CD14-positive monocyte (primary cell): Measurements from ENCODE around the gene FARP1. TPM values are rescaled to one million over a fixed set of nuclear protein-coding genes. Genes with fewer than 3 reads are reported as not detected.
A peak's percentile ranks its signal among the peaks of the same experiment; 100 is the strongest.

Experiments
- DNase-seq, 3 donors: peaks; one replicate each; pipeline ENCODE4 v3.0.0-alpha.2; 2011 to 2022
- H2AFZ ChIP-seq: 2 replicates; pipeline ENCODE4 v1.6.0; 2012; ENCODE audit warnings: mild to moderate bottlenecking, low read depth, low read length, inconsistent platforms; ENCODE audit not compliant: insufficient read depth, poor library complexity, severe bottlenecking
- H3K27ac ChIP-seq, 2 donors: 1 replicate in 1 of 2; 2 replicates in 1 of 2; pipeline ENCODE4 v1.5.1; 2012 to 2013; ENCODE audit warnings: low read length in 2 of 2, control low read depth in 1 of 2, inconsistent platforms in 1 of 2, low read depth in 1 of 2, mild to moderate bottlenecking in 1 of 2
- H3K27me3 ChIP-seq, 2 donors: one replicate each; pipeline versions ENCODE4 v1.6.0 to v1.6.1; 2011 to 2013; ENCODE audit warnings: low read length in 2 of 2; ENCODE audit not compliant: control insufficient read depth in 2 of 2, insufficient read depth in 2 of 2
- H3K36me3 ChIP-seq, 2 donors: replicated peaks in 1 of 2; 1 replicate in 1 of 2; 2 replicates in 1 of 2; pipeline versions ENCODE4 v1.5.1 to v1.6.1; 2012 to 2013; ENCODE audit warnings: low read length in 2 of 2, control low read depth in 1 of 2, inconsistent platforms in 1 of 2, mild to moderate bottlenecking in 1 of 2; ENCODE audit not compliant: insufficient read depth in 2 of 2, control insufficient read depth in 1 of 2
- H3K4me1 ChIP-seq, 2 donors: 1 replicate in 1 of 2; 2 replicates in 1 of 2; pipeline versions ENCODE4 v1.5.1 to v1.6.1; 2012 to 2013; ENCODE audit warnings: low read length in 2 of 2, control low read depth in 1 of 2, inconsistent platforms in 1 of 2, mild to moderate bottlenecking in 1 of 2, moderate library complexity in 1 of 2; ENCODE audit not compliant: insufficient read depth in 2 of 2, control insufficient read depth in 1 of 2
- H3K4me2 ChIP-seq: replicated peaks from 2 replicates; pipeline ENCODE3; 2012; ENCODE audit warnings: low read length, moderate library complexity, mild to moderate bottlenecking; ENCODE audit not compliant: poor library complexity, severe bottlenecking; ENCODE audit errors: extremely low read depth
- H3K4me3 ChIP-seq, 3 experiments: fragments of 200-600 bp in 1 of 3; sonication (generic) in 1 of 3; replicated peaks in 1 of 3; 1 replicate in 2 of 3; 2 replicates in 1 of 3; pipeline ENCODE4 v1.5.1; 2011 to 2013; ENCODE audit warnings: low read length in 3 of 3, mild to moderate bottlenecking in 3 of 3, control low read depth in 2 of 3, low read depth in 2 of 3, inconsistent platforms in 1 of 3, moderate library complexity in 1 of 3
- H3K79me2 ChIP-seq: 2 replicates; pipeline ENCODE4 v1.6.0; 2012; ENCODE audit warnings: mild to moderate bottlenecking, control low read depth, inconsistent platforms, low read length, moderate library complexity; ENCODE audit not compliant: insufficient read depth
- H3K9ac ChIP-seq: 2 replicates; pipeline ENCODE4 v1.6.0; 2017; ENCODE audit warnings: low read length, mild to moderate bottlenecking; ENCODE audit not compliant: insufficient read depth, poor library complexity, severe bottlenecking
- H3K9me3 ChIP-seq, 2 donors: replicated peaks in 1 of 2; 1 replicate in 1 of 2; 2 replicates in 1 of 2; pipeline versions ENCODE4 v1.5.1 to v1.6.1; 2012 to 2013; ENCODE audit warnings: low read length in 2 of 2, control low read depth in 1 of 2; ENCODE audit not compliant: control insufficient read depth in 1 of 2, insufficient read depth in 1 of 2
- H4K20me1 ChIP-seq: 2 replicates; pipeline ENCODE4 v1.6.0; 2012; ENCODE audit warnings: mild to moderate bottlenecking, low read length, control low read depth, moderate library complexity; ENCODE audit not compliant: insufficient read depth
- H3K27ac Mint-ChIP-seq, 7 donors: one replicate each; pipeline ENCODE4 v1.8.0; 2020; ENCODE audit warnings: mild to moderate bottlenecking in 7 of 7, mixed read lengths in 7 of 7, moderate library complexity in 6 of 7, inconsistent platforms in 2 of 7
- H3K27me3 Mint-ChIP-seq, 3 donors: one replicate each; pipeline ENCODE4 v1.8.0; 2021 to 2022; ENCODE audit warnings: low read depth in 3 of 3, mild to moderate bottlenecking in 3 of 3, mixed read lengths in 3 of 3, moderate library complexity in 3 of 3, inconsistent platforms in 1 of 3
- H3K36me3 Mint-ChIP-seq, 2 donors: one replicate each; pipeline ENCODE4 v1.8.0; 2020; ENCODE audit warnings: mixed read lengths in 2 of 2, inconsistent platforms in 1 of 2, mild to moderate bottlenecking in 1 of 2
- H3K4me1 Mint-ChIP-seq: one replicate; pipeline ENCODE4 v1.8.0; 2020; ENCODE audit warnings: mild to moderate bottlenecking, mixed read lengths
- H3K4me3 Mint-ChIP-seq, 2 donors: one replicate each; pipeline ENCODE4 v1.8.0; 2020; ENCODE audit warnings: mild to moderate bottlenecking in 2 of 2, mixed read lengths in 2 of 2, moderate library complexity in 1 of 2
- H3K9me3 Mint-ChIP-seq, 7 donors: one replicate each; pipeline ENCODE4 v1.8.0; 2020 to 2022; ENCODE audit warnings: mixed read lengths in 7 of 7, mild to moderate bottlenecking in 6 of 7, moderate library complexity in 6 of 7, inconsistent platforms in 2 of 7
- CTCF ChIP-seq: fragments of 200-600 bp; IDR thresholded peaks from one replicate; pipeline ENCODE4 v1.8.0; 2022; ENCODE audit warnings: antibody characterized with exemption, mild to moderate bottlenecking
- WGBS: methylation state at CpG from one replicate; pipeline ENCODE4 v1.1.5; 2013; ENCODE audit warnings: missing lambda C conversion rate; ENCODE audit not compliant: insufficient coverage; 5-methylcytosine and 5-hydroxymethylcytosine counted together
- intact Hi-C, 2 donors: fragments of 100-400 bp; cut with micrococcal nuclease; formaldehyde crosslinking; loops; one replicate each; pipeline versions ENCODE4 v1.15.0 to v1.15.1; 2023
- polyA plus RNA-seq, 3 donors: library from polyadenylated mRNA; depleted of rRNA in 1 of 3; unstranded in 2 of 3; stranded (reverse) in 1 of 3; fragments of 300-500 nt in 2 of 3; fragments of >200 nt in 1 of 3; fragmentation: Illumina TruSeq in 2 of 3; gene quantifications; 1 replicate in 2 of 3; 2 replicates in 1 of 3; pipeline ENCODE4 v1.2.3, GENCODE V29; 2012 to 2021

Gene FARP1
- polyA plus RNA-seq, 3 donors, result 0.01 to 0.16 (median 0.12) TPM

GRCh38 chr13:98468929-98469328, 326.0 kb downstream of the FARP1 start:
- Histone ChIP-seq H3K27me3 (no peaks in the 10 kb centered on the region), H3K4me2 (no peak overlapping the region), H3K9ac (no peak overlapping the region), H4K20me1 (peaks cover 85% of the 10 kb centered on the region), H3K9me3 (no peaks in the 10 kb centered on the region), H2AFZ (no peak overlapping the region), H3K79me2 (no peaks in the 10 kb centered on the region), H3K27ac (peak overlapping the region in 1 of 2 donors; percentile 54), H3K4me1 (no peaks in the 10 kb centered on the region), H3K36me3 (peaks cover 73 to 97% of the 10 kb centered on the region in 2 donors), H3K4me3 (no peak overlapping the region)
- intact Hi-C loops, result no loop called here
- Mint-ChIP-seq H3K27ac (peak overlapping the region in 2 of 7 donors; percentile 29 to 41), H3K27me3 (no peaks in the 10 kb centered on the region), H3K4me3 (no peak overlapping the region), H3K9me3 (peaks cover 0 to 3% (median 0%) of the 10 kb centered on the region in 7 donors), H3K4me1 (no peaks in the 10 kb centered on the region), H3K36me3 (peaks cover 74 to 85% of the 10 kb centered on the region in 2 donors)
- no peak for DNase-seq
- no peak for TF ChIP-seq CTCF
- 98% methylated on average over 18 of the region's 20 CpGs for WGBS

GRCh38 chr13:98470920-98471319, 328.0 kb downstream of the FARP1 start:
- H4K20me1 ChIP-seq, result peaks cover 89% of the 10 kb centered on the region
- intact Hi-C loops, result loop anchor here in 1 of 2 donors (10.0 kb wide), 1 partner anchor 94 kb away; no protein-coding TSS in a partner anchor
- 96% methylated on average over 3 of the region's 6 CpGs for WGBS
- peaks cover 71 to 92% of the 10 kb centered on the region in 2 donors for H3K36me3 ChIP-seq
- H3K4me3 Mint-ChIP-seq, result no peak overlapping the region
- peaks cover 6 to 7% of the 10 kb centered on the region in 2 donors for H3K4me1 ChIP-seq
- peak overlapping the region in 2 of 7 donors; percentile 1 to 6 for H3K27ac Mint-ChIP-seq
- no peak for TF ChIP-seq CTCF
- no peak overlapping the region for H3K4me3 ChIP-seq
- H2AFZ ChIP-seq, result no peak overlapping the region
- H3K4me1 Mint-ChIP-seq, result peaks cover 6% of the 10 kb centered on the region
- H3K79me2 ChIP-seq, result peaks cover 5% of the 10 kb centered on the region
- peak overlapping the region in 1 of 2 donors; percentile 33 for H3K27ac ChIP-seq
- no peaks in the 10 kb centered on the region for H3K9me3 ChIP-seq
- no peak overlapping the region for H3K9ac ChIP-seq
- H3K36me3 Mint-ChIP-seq, result peaks cover 77% of the 10 kb centered on the region in 2 donors
- peaks cover 0 to 3% (median 0%) of the 10 kb centered on the region in 7 donors for H3K9me3 Mint-ChIP-seq
- H3K27me3 ChIP-seq, result no peaks in the 10 kb centered on the region
- H3K4me2 ChIP-seq, result no peak overlapping the region
- no peak for DNase-seq
- no peaks in the 10 kb centered on the region for H3K27me3 Mint-ChIP-seq
